SIG-M5 treated with dmso at 0.1 percent for 504 hours (cell line): ENCODE measurements around the gene KLC4.
A peak's percentile ranks its signal among the peaks of the same experiment; 100 is the strongest.
"Not testable (repeated sequence)": the region's sequence is repeated elsewhere in the genome, so short reads cannot be mapped to it uniquely, and the experiment has no call there.

Experiments used
- DNase-seq: peaks from one replicate; lab custom pipeline; 2025; ENCODE audit not compliant: unreplicated experiment; lab: John Stamatoyannopoulos, UW

KLC4 gene

DNA sequence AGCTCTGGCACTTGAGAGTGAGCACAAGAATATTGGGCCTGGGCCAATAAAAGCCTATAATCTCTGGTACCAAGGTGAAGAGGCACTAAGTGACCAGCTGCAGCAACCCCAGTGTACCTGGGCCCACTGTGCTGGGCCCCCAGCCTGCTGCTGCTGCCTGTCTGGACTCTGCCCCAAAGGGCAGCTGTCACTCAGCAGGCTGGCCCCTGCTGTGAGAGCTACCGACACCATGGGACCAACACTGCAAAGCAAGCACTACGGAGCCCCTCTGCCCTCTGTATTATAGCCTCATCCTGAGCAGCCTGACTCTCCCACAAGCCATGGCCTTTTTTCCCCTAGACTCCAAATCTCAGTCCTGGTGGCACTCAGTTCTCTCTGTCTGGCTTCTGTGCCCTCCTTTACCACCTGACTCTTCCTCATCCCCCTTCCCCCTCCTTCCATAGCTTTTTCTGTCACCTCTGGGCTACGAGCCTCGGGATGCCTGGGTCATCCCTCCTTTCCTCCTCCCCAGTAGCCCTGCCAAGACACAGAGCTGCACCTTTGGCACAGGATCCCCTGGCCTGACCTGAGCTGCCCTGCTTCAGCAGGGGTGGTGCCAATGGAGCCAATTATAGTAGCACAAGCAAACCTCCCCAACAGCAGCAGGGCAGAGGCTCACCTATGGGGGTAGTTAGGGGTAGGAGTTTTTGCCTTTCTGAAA lies 23.8 kb upstream of the KLC4 start:
- DNase-seq: no peak

GRCh38 chr6:43036712-43037111 lies 22.7 kb upstream of the KLC4 start:
- DNase-seq: no peak

- DNase-seq: no peak
Observed at GRCh38 chr6:43037197-43037596, 22.2 kb upstream of the KLC4 start.

DNA sequence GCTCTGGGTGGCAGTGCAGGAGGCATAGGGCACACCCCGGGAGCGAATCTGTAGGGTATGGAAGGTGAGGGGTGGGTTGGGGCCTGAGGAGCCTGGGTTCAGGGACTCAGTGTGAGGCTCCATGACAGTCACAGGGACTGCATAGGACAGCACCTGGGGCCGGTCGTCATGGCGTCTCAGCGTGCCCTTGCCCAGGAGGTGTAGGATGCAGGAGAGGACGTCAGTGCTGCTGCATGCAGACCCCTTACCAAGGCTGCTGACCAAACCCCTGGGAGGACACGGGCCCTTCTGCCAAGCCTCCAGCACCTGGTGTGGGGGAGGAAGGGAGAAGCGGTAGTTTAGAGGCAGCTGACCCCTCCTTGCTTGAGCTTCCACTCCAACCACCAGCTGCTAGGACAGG lies 21.7 kb upstream of the KLC4 start:
- DNase-seq: no peak

DNA sequence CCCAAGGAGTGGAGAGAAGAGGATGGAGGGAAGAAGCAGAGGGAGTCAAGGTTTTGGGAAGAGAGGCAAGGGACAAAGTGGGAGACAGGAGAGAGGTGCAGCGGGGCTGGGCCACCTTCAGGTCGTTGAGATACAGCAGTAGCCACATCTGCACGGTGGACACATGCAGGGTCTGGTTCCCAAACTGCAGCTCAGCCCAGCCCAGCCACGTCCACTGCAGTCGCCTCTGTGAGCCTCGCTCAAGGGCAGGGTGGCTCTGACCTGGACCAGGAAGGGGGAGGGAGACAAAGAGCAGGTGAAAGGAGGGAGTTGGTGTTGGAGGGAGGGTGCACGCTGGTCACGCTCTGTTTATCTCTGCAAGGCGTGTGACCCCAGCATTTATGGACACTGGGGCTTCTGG lies 20.7 kb upstream of the KLC4 start:
- DNase-seq: no peak

DNA sequence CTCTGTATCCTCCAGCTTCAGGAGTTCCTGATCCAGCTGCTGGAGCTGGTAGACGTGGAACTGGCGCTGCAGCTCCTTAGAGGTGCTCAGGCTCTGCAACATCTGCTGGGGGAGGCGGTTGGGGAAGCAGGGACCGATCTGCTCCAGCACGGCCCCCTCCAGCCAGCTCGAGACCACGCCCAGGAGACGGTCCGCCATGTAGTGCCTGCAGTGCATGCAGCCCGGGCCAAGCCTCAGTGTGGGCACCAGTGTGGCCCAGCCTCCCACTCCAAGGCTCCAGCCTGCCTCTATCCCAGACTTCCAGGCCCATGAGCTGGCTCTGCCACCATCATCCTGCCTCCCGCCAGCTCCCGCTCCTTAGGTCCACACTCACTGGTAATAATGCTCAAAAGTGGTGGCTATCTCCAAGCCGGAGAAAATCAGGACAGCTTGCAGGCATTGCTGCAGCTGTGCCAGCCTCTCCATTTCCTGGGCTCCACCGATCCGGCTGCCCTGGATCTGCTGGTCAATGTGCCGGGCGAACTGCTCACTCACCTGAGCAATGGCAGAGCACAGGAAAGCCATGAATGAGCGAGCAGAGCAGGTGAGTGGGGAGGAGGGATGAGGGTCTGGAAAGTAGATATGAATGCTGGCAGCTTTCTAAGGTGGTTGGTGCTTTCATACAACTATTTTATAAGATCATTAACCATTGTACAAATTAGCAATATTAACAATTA lies 18.7 kb upstream of the KLC4 start:
- no peak for DNase-seq

DNA sequence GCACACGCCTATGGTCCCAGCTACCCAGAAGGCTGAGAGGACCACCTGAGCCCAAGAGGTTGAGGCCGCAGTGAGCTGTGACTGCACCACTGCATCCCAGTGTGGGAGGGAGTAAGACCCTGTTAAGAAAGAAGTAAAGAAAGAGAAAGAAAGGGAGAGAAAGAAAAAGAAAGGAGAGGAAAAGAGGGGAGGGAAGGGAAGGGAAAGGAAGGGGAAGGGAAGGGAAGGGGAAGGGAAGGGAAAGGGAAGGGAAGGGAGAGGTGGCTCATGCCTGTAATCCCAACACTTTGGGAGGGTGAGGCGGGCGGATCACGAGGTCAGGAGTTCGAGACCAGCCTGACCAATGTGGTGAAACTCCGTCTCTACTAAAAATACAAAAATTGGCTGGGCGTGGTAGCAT lies 18.0 kb upstream of the KLC4 start:
- DNase-seq: not testable (repeated sequence)

DNA sequence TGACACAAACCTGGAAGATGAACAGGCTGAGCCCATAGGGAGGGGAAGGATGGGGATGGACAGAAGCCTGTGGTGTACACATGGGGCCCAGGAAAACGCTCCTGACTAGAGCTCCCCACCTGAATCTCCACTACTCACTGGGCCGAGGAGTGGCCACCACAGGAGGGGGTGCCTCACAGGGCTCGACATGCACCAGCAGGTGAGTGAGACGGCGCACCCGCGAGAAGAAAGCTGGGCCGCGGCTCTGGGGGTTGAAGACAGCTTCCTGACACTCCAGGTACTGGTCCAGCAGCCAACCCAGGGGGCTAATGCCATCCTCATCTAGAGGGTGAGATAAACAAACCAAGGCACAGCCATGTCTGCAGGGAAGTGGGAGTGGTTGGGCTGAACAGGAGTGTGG lies 16.1 kb upstream of the KLC4 start:
- no peak for DNase-seq

DNA sequence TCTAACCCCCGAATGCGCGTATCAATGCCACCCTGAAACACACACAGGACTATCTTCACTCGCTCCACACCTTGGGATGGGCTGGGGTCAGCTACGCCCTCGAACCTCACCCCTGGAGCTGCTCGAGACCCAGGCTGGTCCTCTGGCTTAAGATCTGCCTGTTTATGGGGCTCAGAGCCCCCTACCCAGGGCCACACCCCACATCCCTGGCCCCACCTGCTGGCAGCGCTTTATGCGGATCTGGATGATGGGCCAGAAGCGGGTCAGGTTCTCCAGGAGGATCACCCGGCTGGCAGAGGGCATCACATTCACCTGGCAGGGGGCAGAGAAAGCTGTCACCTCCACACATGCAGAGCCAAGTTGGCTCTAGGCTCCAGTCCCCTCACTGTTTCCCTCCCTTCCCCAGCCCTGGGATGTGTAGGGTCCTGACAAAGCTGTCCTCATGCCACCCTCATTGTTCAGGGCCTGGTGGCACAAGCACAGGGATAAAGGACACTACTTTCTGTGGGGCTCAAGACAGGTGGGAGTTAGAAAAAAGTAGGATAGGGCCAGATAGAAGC lies 14.0 kb upstream of the KLC4 start:
- DNase-seq: no peak

DNA sequence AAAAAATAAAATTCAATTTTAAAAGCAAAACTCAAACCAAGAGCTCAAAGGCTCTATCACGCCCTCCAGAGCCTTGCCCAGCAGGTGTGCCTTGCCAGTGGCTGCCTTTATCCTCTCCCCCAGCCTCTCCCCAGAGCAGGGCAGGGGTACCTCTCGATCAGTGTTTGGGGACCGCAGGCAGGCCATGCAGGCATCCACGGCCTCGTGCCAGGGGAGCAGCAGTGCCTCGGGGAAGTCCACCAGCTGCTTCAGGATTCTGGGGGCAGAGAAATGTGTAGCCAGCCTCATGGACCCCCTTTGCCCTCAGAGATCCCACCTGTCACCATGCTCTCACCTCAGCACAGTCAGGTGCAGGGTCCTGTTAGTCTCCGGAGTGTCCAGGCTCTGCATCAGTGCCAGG lies 11.4 kb upstream of the KLC4 start:
- no peak for DNase-seq

- no peak for DNase-seq
Observed at GRCh38 chr6:43050981-43051380, 8.4 kb upstream of the KLC4 start.

DNA sequence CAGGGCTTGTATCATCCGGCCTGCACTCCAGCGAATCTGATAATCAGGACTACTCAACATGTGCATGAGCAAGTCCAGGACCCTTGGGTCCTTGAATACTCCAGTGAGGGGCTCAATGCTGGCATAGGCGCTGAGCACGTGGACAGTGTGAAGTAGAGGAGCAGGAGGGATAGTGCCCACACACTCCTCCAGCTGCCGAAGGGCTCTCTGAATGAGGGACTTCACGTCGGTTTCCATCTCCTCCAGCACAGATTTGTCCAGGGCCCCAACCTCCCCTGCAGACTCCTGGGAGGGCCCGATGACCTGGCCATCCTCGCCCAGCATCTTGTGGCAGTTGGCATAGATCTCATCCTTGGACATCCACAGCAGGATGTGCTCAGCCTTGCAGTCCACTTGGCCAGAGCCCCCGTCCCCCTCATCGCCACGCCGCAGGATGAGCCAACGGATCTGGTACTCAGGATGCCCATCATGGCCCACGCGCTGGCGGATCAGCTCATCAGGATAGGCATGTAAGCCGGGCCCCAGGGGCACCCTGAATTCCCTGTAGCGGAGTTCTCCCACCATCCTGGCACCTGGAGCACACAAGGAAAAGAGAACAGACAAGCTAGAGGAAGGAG lies 7.1 kb upstream of the KLC4 start:
- no peak for DNase-seq

DNA sequence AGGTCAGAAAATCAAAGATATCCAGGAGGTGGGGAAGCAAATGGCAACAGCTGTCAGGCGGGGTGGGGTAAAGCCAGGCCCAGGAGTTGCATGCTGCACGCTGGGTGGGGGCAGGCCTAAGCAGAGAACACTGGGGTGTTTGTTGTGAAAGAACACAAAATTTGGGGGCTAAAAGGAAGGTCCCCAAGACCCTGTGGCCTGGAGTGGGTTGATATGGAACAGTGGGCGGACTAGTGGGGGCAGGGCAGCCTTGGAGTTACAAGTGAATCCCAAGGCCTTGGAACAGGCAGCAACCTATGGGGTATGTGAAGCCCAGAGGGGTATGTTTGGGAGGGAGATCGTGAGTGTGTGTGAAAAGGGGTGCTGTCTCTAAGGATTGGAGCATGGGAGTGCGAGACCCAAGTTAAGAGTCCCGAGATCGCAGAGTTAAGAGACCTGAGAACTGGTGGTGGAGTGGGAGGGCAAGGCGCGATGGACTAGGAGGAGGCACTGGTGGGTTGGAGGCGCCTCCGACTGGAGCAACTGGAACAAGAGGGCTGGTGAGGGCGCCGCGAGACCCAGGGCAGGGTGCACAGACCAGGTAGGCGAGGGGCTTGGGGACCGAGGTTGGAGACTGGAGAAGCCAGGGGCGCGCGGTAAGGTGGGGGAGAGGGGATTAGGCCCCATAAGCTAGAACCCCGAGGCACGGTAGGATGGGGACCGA lies 6.4 kb upstream of the KLC4 start:
- DNase-seq: peak; percentile 17

- DNase-seq: peak; percentile 92
Observed at GRCh38 chr6:43053545-43054205, 5.8 kb upstream of the KLC4 start, which contains the start of gene CUL7. Gene CUL7 (minus strand): TSS chr6:43053851. CDS start chr6:43052788, 1,063 bp downstream.

DNA sequence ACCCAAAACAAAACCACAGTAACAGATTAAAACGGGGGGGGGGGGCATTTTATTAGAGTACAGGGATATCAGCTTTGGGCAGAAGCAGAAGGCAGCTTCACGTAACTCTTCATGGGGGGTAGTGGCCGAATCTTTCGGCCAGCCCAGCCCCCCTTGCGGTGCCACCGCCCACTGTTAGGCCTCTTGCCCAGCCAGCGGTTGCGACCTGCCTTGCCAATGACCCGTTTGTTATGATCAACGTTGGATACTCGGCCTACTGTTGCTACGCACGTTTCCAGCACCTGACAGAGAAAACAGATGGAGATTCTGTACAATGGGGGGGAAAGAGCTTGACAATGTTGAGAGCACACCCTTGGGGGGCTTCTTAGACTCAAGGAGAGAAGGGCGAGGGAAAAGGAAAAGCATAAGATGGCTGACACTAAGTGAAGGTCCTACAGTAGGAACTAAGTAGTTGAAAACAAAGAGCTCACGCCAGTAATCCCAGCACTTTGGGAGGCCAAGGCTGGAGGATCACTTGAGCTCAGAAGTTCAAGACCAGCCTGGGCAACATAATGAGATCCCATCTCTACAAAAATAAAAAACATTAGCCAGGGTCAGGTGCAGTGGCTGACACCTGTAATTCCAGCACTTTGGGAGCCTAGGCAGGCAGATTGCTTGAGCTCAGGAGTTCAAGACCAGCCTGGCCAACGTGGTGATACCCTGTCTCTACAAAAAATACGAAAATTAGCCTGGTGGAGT lies 5.1 kb upstream of the KLC4 start:
- no peak for DNase-seq

GRCh38 chr6:43055966-43056365 lies 3.5 kb upstream of the KLC4 start:
- DNase-seq: no peak

- DNase-seq: peak; percentile 9
Observed at GRCh38 chr6:43058531-43058930, 900 bp upstream of the KLC4 start.

- no peak for DNase-seq
Observed at GRCh38 chr6:43060034-43060754, 763 bp downstream of the KLC4 start.
